ENCODE data around the gene SPOCK2.
"Not testable (repeated sequence)": the region's sequence is repeated elsewhere in the genome, so short reads cannot be mapped to it uniquely, and the experiment has no call there.

Gene SPOCK2

DNA sequence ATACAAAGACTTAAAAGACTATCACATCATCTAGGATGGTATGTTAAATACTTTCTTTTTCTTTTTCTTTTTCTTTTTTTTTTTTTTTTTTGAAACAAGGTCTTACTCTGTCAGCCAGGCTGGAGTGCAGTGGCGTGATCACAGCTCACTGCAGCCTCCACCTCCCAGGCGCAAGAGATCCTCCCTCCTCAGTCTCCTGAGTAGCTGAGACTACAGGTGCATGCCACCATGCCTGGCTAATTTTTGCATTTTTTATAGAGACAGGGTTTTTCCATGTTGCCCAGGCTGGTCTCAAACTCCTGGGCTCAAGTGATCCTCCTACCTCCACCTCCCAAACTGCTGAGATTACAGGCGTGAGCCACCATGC is 19.6 kb upstream of the SPOCK2 start:
- DNase-seq (ENCODE audit: low read depth, low spot score): not testable (repeated sequence)

DNA sequence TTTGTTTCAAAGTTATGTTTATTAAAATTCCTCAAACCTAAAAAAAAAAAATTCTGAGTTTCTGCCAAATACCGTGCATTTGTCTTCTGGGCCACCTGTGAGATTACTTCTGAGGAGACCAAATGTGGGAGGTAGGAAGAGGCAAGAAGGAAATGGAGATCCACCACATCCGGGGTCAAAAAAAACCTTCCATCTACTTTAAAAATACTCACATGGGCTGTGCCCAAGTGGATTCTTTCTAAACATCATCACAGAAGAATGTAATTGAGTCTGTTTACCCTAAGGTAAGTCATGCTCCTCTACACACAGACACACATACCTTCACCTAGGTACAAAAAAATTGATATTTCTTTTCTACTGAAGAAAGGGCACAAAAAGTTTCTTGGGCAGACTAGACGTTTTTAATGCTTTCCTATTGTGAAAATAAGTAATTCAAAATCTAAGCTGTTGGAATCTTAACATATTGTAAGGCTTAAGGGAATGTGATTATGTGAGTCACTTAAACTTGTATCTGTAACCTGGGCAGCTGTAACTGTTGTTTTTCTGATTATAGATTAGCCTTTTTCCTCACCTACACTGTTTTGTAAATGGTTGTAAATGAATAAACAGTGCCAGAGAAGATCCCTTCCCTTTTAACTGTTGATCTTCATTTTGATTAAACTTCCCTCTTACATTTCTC is 19.1 kb upstream of the SPOCK2 start:
- DNase-seq (ENCODE audit: low read depth, low spot score): no peak

DNA sequence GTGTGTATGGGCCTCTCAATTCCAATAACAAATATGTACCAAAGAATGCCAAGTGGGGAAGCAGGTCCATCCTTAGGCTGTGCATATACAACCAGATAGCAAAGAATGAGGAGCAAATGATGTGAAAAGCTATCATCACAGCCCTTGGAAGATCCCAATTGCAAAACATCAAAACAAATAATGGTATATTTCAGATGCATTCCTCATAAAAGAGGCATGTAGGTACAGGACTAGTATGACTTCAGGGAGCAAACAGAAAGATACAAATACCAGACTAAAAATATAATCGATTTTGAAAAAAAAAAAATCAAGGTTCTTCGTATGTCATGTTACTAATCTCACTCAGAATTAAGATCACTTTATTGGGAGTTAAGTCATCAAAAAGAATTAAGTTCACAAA is 18.5 kb upstream of the SPOCK2 start:
- no peak for DNase-seq (ENCODE audit: low read depth, low spot score)

DNA sequence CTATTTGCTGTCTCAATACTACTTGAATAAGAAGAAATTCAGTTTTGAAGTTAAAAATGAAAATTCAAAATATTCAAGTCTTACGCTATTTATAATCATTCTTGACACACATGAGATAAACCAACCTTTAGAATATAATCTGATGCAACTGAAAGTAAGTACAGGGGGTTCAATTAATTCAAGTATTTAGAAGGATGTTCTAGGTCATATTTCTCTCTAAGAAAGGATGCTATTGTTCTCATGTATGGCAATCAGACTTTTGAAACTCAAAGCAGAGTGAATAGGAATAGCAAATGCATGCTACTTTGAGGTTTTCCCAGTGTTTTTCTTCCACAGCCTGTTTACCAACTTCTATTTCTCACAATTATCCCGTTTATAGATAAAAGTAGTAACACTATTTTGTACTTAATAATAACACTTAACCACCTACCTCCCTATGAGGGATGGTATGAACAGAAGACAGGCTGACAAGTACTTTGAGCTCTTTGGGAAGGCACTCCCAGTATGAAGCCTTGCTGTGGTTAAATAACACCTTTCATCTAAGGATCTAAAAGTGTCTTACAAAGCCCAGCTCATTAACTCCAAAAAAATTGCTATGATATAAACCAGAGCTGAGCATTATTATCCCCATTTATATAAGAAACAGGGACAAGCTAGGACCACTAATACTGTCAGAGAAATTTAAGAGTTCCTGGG is 18.0 kb upstream of the SPOCK2 start:
- DNase-seq (ENCODE audit: low read depth, low spot score): no peak

DNA sequence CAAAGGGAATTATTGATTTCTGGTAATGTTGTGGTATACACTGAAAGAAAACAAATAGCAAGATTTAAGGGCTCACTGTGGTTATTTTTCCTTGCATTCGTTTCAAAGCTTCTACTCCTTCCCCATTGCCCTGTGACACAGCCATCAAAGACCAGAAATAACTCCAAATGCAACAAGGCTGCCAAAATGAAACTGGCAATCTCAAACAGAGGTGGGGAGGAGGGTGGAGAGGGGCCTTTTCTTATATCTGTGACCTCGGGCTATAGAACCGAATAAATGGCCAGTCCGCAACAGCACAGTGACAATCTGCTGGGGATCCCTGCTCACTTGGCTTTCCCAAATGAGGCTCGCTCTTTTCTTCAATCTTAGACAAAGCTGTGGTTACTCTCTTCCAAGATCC is 17.4 kb upstream of the SPOCK2 start:
- no peak for DNase-seq (ENCODE audit: low read depth, low spot score)

DNA sequence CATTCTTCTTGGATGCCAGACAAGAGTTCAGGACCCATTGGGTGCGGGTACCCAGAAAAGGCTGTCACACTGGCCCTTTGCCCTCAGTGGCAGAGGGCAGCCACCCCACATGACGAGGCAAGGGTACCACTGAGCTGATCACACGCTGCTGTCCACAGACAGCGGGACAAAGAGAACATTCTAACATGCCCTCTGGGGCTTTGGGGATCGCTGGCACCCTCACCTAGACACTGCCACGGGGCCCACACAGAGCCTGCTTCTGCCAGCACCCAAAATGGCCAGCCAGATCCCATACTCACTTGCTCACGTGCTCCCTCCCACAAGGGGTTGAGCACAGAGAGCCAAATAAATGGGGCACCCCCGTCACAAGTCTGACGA is 16.7 kb upstream of the SPOCK2 start:
- DNase-seq (ENCODE audit: low read depth, low spot score): no peak

DNA sequence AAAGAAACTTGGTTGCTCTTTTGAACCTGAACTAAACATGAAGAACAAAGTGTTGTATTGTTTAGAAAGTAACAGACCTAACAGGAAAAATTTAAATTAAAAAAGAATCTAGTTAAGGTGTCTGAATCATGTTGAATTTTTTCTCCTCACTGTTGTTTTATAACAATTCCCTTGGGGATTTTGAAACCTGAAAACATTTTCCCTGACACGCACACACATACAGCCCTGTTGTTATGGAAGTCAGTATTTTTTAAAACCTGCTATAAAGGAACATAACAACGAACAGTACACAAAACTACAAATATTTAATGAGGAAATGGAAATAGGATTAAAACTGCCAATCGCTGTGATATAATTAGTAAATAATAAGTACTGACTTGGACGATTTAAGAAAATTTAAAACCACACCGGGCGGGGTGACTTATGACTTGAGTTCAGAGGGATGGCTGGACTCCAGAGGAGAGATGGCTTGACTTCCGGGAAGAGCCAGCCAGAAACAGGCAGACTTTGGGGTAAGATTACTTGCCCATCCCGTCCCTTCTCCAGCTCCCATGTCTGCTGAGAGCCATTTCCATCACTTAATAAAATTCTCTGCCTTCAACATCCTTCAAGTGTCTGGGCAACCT is 16.2 kb upstream of the SPOCK2 start:
- DNase-seq (ENCODE audit: low read depth, low spot score): no peak

DNA sequence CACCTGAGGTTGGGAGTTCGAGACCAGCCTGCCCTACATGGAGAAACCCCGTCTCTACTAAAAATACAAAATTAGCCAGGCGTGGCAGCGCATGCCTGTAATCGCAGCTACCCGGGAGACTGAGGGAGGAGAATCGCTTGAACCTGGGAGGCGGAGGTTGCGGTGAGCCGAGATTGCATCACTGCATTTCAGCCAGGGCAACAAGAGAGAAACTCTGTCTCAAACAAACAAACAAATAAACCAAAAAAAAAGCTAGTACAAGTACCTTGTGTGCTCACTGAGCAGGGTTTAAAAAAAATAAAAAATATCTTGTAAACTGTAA is 11.2 kb upstream of the SPOCK2 start:
- no peak for DNase-seq (ENCODE audit: low read depth, low spot score)

DNA sequence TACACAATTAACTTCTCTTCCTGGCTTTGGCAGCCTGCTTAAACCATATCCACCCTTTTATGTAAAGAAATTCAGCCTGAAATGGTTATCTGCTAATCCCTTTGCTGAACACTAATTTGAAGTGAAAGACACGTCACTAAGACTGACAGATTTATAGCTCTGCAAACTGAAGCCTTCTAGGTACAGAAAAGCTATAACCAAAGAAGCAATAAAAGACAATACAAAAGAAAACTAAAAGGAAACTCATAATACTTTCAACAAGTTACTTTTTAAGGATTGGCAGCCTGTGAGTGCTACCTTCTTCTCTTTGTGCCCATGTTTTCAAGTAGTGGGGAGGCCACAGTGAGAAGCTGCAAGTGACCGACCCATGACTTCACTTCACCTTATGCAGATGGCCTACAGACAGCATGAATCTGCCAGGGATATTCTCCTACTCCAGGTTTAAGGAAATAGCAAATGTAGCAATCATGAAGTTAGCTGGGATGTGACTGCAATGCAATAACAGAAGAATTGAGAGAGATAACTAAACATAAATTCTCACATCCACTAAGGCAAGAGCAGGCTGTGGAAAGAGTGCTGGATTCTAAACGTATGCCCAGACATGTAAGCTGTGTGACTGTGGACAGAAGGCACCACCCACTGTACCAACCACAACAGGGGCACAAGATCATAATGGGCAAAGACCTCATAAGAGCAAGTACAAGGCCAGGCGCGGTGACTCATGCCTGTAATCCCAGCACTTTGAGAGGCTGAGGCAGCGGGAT is 10.7 kb upstream of the SPOCK2 start:
- DNase-seq (ENCODE audit: low read depth, low spot score): no peak

DNA sequence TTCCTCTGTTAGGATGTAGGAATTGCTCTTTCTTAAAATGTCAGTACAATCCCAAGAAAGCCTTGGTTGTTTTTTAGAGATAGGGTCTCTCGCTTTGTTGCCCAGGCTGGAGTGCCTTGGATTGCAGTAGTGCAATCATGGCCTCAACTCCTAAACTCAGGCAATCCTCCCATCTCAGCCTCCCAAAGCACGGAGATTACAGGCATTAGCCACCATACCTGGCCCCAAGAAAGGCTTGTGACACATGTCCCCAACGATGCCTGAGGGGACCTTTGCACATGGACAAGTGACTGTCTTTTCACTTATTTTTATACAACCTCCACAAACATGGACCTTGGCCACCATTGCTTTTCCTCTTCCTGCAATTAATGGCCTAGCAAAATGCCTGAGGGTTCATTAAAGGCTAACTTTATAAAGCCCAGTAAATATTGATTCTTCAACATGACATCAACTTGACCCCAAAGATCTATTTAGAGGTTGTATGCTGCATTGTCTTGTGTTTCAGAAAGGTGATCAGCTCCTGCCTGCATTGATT is 10.0 kb upstream of the SPOCK2 start:
- no peak for DNase-seq (ENCODE audit: low read depth, low spot score)

DNA sequence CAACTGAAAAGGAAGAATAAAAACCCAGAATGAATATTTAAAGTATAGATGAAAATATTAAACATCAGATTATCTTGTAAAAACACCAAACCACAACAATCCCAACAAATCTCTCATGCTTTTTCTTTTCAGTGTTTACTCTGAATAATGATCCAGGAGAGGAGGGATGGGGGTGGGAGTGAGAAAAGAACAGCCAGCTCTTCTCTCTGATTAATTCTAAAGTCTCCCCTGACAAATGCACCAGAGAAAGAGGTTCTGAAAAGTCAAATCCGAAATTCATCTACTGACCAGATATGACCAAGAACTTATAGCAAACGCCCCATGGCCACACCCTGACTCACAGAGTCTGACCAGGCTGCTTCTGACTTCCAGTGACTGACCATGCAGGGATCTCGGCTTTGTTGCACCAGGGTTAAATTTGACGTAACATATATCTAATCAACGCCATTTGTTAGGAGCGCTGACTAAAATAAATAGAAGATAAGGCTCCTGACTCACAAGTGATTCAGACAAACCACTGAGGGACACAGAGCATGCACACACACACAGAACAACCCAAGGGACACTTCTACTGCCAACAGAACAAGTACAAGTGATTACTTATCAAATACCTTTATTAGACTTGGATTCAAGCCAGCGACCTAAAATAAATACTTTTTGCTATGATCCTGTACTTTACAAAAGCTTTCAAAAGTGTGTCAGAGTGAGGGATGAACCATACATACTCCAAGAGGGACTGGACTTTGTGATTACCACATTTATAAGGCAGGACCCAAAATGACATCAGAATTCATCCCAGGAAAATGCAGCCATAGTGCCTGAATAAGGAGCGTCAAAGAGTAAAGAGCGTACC is 9.3 kb upstream of the SPOCK2 start:
- no peak for DNase-seq (ENCODE audit: low read depth, low spot score)

DNA sequence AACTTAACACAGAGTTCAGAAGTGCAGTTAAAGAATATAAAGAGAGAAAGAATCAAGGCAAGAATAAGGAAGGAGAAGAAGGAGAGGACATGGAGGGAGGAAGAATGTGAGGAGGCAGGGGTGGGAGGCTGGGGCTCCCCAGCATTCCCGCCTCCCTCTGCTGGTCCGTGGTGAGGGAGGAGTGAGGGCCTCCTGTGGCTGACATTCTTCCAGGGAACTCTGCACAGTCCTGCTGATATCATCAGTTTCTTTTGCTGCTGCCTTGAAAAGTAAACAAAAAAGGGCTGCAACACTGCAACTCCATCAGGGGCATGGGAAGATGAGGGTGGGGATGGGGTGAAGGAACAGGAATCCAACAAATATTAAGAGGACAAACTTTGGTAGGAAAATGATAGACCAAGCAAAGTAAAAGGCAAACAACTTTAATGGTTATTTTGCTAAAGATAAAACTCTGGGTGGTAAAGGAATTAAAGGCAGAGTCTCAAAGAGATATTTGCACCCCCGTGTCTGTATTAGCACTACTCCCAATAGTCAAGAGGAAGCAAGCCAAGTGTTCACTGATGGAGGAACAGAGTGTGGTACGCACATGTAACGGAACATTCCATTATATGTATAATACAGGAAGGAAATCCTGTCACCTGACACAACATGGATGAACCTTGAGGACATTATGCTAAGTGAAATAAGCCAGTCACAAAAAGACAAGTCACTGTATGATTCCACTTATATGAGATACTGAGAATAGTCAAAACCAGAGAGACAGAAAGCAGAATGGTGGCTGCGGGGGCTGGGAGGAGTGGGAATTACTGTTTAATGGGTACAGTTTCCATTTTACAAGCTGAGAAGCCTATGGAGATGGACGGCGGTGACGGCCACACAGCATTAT is 8.0 kb upstream of the SPOCK2 start:
- DNase-seq (ENCODE audit: low read depth, low spot score): peak; percentile 48

DNA sequence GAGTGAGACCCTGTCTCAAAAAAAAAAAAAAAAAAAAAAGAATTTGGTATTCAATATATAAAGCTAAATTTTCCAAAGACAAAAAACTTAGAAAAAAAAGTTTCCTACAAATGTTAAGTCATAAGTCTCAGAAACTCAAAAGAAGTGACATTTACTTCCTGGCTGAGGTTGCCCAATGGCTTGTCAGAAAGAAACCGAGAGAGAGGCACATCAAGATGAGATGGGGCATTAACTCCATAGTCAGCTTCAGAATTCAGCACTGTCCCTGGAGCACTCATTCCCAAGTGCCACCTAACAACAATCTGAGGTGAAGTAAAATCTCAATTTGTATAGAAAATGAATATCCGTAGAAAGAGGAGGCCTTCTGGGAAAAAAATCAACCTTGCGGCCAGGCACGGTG is 6.8 kb upstream of the SPOCK2 start:
- no peak for DNase-seq (ENCODE audit: low read depth, low spot score)

DNA sequence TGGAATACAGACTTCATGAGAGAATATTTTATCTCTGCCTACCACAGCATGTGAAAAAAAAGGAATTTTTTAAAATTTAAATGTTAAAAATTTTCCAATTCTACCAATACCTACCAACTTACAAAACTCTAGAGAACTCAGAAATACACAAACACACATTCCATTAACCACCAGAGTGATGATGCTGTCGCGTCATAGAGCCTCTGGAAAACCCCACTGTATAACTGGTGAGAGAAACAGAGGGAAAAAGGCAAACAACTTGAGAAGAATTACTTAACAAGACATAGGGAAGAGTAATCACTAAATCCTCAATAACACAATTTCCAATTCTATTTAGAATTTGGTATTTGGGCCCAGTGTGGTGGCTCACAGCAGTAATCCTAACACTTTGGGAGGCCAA is 6.2 kb upstream of the SPOCK2 start:
- DNase-seq (ENCODE audit: low read depth, low spot score): no peak

DNA sequence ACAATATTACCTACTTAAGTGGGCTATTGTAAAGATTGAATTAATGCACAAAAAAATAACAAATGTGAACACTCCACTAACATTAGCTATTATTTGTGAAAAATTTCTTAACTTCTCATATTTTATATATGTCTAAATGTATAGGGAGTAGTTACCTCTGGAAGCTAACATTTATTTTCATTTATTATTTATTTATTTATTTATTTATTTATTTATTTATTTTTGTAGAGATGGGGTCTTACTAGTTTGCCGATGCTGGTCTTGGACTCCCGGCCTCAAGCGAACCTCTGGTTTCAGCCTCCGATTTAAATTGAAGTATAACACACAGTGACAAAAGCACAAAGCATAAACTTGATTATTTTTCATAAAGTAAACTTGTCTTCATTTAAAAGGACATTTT is 5.1 kb upstream of the SPOCK2 start:
- no peak for DNase-seq (ENCODE audit: low read depth, low spot score)

DNA sequence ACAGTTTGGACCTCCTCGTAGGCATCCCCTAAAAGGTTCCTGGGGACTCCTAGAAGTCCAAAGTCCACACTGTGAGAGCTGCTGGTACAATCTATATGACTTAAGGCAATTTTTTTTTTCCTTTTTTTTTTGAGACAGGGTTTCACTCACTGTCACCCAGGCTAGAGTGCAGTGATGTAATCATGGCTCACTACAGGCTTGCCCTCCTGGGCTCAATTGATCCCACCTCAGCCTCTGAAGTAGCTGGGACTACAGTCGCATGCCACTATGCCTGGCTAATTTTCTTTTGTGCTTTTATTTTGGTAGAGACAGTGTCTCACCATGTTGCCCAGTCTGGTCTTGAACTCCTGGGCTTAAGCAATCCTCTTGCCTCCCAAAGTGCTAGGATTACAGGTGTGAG is 4.6 kb upstream of the SPOCK2 start:
- no peak for DNase-seq (ENCODE audit: low read depth, low spot score)

DNA sequence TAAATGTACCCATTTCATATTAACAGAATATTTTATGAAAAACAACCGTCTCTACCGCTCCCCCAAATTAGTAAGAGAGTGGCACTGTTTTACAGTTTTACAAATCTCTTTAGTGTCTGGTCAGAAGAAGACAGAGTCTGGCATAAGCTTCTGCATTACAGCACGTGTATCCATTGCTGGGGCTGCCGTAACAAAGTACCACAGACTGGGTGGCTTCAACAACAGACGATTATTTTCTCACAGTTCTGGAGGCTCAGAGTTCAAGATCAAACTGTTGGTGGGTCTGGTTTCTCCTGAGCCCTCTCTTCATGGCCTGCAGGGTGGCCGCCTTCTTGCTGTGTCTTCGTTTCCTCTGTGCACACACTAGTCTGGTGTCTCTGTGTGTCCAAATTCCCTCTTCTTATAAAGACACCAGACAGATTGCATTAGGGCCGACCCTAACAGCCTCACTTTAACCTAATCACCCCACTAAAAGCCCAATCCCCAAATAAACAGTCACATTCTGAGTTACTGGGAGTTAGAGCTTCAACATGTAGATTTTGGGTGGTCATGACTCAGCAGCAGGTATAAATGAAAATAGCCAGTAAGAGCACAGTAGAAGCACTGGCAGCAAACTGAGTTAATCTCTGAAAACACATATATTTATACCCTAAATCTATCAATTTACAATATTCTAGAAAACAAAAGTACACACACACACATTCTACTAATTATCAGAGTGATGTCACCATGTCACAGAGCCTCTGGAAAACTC is 4.0 kb upstream of the SPOCK2 start:
- no peak for DNase-seq (ENCODE audit: low read depth, low spot score)

DNA sequence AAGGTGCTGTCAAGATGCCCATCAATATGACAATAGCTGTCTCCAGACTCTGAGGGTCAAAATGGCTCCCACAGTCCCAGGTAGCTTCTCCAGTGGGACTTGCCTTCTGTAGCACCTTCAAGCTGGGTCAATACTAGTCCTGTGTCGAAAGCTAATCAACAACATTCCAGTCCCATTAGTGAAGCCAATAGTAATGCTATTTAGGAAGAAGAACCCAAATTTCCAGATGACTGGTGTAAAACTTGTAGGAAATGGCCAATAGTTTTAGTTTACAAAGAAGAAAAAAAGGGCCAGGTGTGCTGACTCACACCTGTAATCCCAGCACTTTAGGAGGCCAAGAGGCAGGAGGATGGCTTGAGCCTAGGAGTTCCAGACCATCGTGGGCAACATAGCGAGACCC is 2.0 kb upstream of the SPOCK2 start:
- no peak for DNase-seq (ENCODE audit: low read depth, low spot score)

DNA sequence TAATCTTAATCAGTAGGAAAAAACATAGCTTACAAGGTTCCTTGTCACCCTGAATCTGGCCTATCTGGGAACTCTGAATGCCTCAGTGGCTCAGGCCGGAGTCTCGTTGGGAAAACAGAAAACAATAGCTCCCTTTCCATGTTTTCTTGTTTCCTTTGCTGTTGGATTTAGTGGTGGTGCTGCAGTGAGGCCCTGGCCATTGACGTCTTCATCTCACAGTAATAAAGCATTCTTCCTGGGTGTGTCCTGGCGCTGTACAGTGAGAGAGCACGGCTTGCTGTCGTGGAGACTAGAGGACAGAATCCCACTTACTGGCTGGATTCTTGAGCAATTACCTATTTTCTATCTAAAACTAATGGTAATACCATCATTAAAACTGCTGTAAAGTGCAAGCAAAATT is 1.3 kb upstream of the SPOCK2 start:
- no peak for DNase-seq (ENCODE audit: low read depth, low spot score)
